Measurements from ENCODE around the gene FXYD4.

- TF ChIP-seq, protein P1, sequence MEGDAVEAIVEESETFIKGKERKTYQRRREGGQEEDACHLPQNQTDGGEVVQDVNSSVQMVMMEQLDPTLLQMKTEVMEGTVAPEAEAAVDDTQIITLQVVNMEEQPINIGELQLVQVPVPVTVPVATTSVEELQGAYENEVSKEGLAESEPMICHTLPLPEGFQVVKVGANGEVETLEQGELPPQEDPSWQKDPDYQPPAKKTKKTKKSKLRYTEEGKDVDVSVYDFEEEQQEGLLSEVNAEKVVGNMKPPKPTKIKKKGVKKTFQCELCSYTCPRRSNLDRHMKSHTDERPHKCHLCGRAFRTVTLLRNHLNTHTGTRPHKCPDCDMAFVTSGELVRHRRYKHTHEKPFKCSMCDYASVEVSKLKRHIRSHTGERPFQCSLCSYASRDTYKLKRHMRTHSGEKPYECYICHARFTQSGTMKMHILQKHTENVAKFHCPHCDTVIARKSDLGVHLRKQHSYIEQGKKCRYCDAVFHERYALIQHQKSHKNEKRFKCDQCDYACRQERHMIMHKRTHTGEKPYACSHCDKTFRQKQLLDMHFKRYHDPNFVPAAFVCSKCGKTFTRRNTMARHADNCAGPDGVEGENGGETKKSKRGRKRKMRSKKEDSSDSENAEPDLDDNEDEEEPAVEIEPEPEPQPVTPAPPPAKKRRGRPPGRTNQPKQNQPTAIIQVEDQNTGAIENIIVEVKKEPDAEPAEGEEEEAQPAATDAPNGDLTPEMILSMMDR (conservative IDR thresholded peaks at IDR 0.05 in 1 of 2, IDR thresholded peaks at IDR 0.05 in 1 of 2; ENCODE audit: extremely low read depth in 1 of 2, insufficient read depth in 1 of 2, low read depth in 1 of 2, low read length in 2 of 2), result no peak
- TF ChIP-seq EZH2 (IDR thresholded peaks at IDR 0.05; ENCODE audit: borderline replicate concordance, low read length), result no peak
Measured at GRCh38 chr10:43385412-43386004, 14.1 kb downstream of the FXYD4 start.

Measured in mammary epithelial cell (primary cell).